ENCODE data around the gene WDR74.

GRCh38 chr11:62860835-62861563, 21.6 kb upstream of the WDR74 start:
- TF ChIP-seq CTCF (IDR thresholded peaks at IDR 0.05) (no peak), POLR2A (IDR thresholded peaks at IDR 0.05) (no peak)

All from stomach (tissue), 4 donors.